ENCODE data around the gene NATD1. TPM values are rescaled to one million over a fixed set of nuclear protein-coding genes. Genes with fewer than 3 reads are reported as not detected.

Gene NATD1
- total RNA-seq, 1 donor from 2014 or later, result 1.7 TPM

DNA sequence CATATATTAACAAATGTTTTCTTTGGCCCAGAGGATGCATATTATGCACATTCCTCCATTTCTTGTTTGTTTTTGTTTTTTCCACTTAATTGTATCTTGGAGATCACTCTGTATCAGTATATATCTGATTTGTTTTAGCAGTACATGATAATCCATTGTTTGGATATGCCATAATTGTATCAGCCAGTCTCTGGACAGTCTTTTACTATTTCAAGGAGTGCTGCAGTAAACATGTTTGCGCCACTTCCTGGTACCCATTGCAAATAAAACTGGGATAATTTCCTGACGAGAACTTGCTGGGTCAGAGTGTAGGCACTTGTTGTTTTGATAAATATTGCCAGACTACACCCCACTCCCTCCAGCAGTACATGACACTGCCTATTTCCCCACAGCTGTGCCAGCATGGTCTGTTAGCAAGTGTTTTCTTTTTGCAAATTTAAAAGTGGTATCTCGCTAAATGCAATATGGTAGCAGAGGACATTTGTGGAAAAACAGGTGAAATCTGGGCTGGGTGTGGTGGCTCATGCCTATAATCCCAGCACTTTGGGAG lies 34.3 kb downstream of the NATD1 start:
- peaks cover 6% of the 10 kb centered on the region for H3K36me3 Mint-ChIP-seq (ENCODE audit: low read depth)
- no peak for TF ChIP-seq CTCF (IDR thresholded peaks at IDR 0.05)
- no peaks in the 10 kb centered on the region for H3K9me3 Mint-ChIP-seq
- no peak for DNase-seq
- intact Hi-C loops (cut with micrococcal nuclease), result no loop called here
- no peak overlapping the region for H3K27ac Mint-ChIP-seq
- POLR2A ChIA-PET, result no interaction called here
- H3K27me3 Mint-ChIP-seq, result no peaks in the 10 kb centered on the region
- ATAC-seq (ENCODE audit: low read depth), result no peak
- CTCF ChIA-PET, result no interaction called here
- H3K4me3 Mint-ChIP-seq, result no peak overlapping the region
- peaks cover 13% of the 10 kb centered on the region for H3K4me1 Mint-ChIP-seq

DNA sequence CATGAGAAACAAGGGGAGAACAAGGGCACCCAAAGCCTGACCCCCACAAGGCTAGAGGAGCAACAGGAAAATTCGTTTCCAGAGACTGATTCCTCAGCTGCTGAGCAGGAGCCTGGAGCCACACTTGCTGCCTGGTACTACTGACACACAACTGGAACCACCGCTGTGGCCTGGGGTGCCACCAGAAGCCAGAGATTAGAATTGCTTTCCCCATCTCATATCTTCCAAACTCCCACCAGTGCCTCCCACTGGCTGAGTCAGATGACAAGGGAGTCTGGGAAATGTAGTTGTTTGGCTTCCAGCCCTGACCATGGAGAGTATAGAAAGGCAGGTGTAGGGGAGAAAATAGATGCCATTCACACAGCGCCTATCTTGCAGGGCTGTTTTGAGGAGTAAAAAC lies 35.1 kb downstream of the NATD1 start:
- Mint-ChIP-seq H3K4me1 (peaks cover 18% of the 10 kb centered on the region), H3K9me3 (no peaks in the 10 kb centered on the region), H3K36me3 (ENCODE audit: low read depth) (peaks cover 7% of the 10 kb centered on the region), H3K4me3 (no peak overlapping the region), H3K27ac (no peak overlapping the region), H3K27me3 (no peaks in the 10 kb centered on the region)
- intact Hi-C loops (cut with micrococcal nuclease), result no loop called here
- ChIA-PET CTCF (no interaction called here), POLR2A (no interaction called here)
- ATAC-seq (ENCODE audit: low read depth) (no peak), DNase-seq (no peak)
- TF ChIP-seq CTCF (IDR thresholded peaks at IDR 0.05), result no peak

- no peak overlapping the region for H3K27ac Mint-ChIP-seq
- no peaks in the 10 kb centered on the region for H3K27me3 Mint-ChIP-seq
- ChIA-PET POLR2A (no interaction called here), CTCF (no interaction called here)
- no peak for DNase-seq
- no peak overlapping the region for H3K4me3 Mint-ChIP-seq
- ATAC-seq (ENCODE audit: low read depth), result no peak
- H3K4me1 Mint-ChIP-seq, result peaks cover 25% of the 10 kb centered on the region
- H3K9me3 Mint-ChIP-seq, result no peaks in the 10 kb centered on the region
- TF ChIP-seq CTCF (IDR thresholded peaks at IDR 0.05), result no peak
- intact Hi-C loops (cut with micrococcal nuclease), result no loop called here
- peaks cover 7% of the 10 kb centered on the region for H3K36me3 Mint-ChIP-seq (ENCODE audit: low read depth)
Observed at GRCh38 chr17:21217346-21217745, 35.9 kb downstream of the NATD1 start.

GRCh38 chr17:21215935-21216334 lies 37.3 kb downstream of the NATD1 start:
- CTCF ChIA-PET, result interaction anchor here (0.7 kb wide), 1 partner anchor 195 kb away, joined by 3 read pairs; no protein-coding TSS in a partner anchor
- Mint-ChIP-seq H3K27me3 (no peaks in the 10 kb centered on the region), H3K4me1 (peaks cover 39% of the 10 kb centered on the region), H3K9me3 (no peaks in the 10 kb centered on the region), H3K4me3 (peak overlapping the region; percentile 38), H3K27ac (no peak overlapping the region), H3K36me3 (ENCODE audit: low read depth) (peaks cover 5% of the 10 kb centered on the region)
- intact Hi-C loops (cut with micrococcal nuclease), result loop anchor here (2.0 kb wide), 1 partner anchor 335 kb away; no protein-coding TSS in a partner anchor
- DNase-seq (no peak), ATAC-seq (ENCODE audit: low read depth) (no peak)
- POLR2A ChIA-PET, result interaction anchor here (1.0 kb wide), 1 partner anchor 16 kb away, joined by 3 read pairs; no protein-coding TSS in a partner anchor
- no peak for TF ChIP-seq CTCF (IDR thresholded peaks at IDR 0.05)

GRCh38 chr17:21214777-21215541 lies 38.3 kb downstream of the NATD1 start:
- ATAC-seq (ENCODE audit: low read depth), result peak; percentile 2
- H3K27me3 Mint-ChIP-seq, result no peaks in the 10 kb centered on the region
- no peaks in the 10 kb centered on the region for H3K9me3 Mint-ChIP-seq
- ChIA-PET POLR2A (interaction anchor here (0.5 to 3.2 kb wide), 5 partner anchors 61 to 176 kb away, joined by 3 to 20 read pairs (median 6); partner anchors contain the start of gene USP22), CTCF (interaction anchor here (0.9 to 1.2 kb wide), 2 partner anchors 73 to 96 kb away, joined by 3 to 4 read pairs; no protein-coding TSS in a partner anchor)
- H3K27ac Mint-ChIP-seq, result peak overlapping the region; percentile 84
- peaks cover 46% of the 10 kb centered on the region for H3K4me1 Mint-ChIP-seq
- no peak for DNase-seq
- intact Hi-C loops (cut with micrococcal nuclease), result loop anchor here (1.0 to 5.0 kb wide), 8 partner anchors 38 to 1058 kb away; partner anchors contain the start of genes DHRS7B, NATD1 and USP22
- peak overlapping the region; percentile 89 for H3K4me3 Mint-ChIP-seq
- TF ChIP-seq CTCF (IDR thresholded peaks at IDR 0.05), result no peak
- H3K36me3 Mint-ChIP-seq (ENCODE audit: low read depth), result peaks cover 14% of the 10 kb centered on the region
